ENCODE data around the gene PGM5. TPM values are rescaled to one million over a fixed set of nuclear protein-coding genes. Genes with fewer than 3 reads are reported as not detected.

Gene PGM5
- total RNA-seq, 1 donor from 2014 or later = not detected

DNA sequence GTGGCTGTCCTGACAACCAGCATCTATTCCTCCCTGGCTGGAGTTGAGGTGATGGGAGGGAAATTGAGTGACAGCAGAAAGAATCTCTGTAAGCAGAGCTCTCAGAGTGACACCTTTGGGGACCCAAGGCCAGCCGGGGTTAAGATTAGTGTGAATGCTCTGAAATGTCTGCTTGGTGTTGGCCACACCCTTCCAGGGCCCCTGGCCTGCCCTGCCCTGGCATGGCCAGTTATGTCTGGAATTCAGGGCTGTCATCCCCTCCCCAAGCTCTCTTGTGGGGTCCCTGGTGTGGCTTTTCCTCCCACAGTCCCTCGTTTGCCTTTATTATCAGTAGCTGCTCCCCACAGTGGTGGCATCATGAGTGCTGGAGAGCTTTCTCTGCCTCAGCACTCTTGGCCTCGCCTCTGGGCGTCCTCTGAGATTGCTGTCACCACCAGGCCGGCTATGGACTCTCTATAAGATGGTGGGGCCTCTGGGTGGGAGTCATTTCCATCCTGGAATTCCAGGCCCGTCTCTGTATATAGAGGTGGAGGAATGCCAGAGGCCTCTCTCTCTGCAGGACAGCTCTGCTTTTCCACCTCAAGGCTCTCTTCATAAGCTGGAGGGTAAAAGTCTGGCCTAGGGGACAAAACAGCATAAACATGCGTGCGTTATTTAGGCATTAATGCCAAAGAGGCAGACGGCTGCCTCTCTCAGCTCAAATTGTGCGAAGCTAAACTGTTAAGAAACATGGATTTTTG, 180.6 kb downstream of the PGM5 start:
- intact Hi-C loops (cut with micrococcal nuclease) = no loop called here

DNA sequence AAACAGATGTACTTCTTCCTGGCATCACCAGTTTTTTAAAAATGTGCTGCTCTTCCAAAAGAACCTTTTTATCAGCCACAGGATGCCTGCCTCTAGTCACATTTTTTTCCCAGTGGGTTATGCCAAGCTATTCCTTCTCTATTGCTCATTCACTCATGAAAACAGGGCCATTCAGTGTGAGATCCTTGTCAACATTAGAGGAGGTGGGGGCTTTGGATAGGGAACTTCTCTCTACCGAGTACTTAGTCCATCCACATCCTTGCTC, 181.1 kb downstream of the PGM5 start:
- intact Hi-C loops (cut with micrococcal nuclease) = no loop called here

DNA sequence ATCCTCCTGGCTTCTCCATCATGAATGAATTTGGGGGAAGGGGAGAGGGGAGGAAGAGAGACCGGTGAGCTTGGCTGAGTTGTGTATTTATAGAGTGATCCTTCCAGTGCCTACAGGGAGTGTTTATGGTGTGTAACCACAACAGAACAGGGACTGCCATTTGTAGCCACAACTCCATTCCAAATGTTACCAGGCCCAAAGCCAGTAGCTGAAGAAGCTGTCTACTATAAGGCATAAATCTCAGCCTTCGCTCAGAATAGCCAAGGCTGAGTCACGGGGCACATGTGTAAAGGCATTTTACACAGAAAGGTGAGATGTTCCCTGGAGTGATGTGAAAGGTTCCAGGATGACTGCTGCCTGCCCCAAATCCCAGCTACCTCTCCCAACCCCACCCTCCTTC, 181.8 kb downstream of the PGM5 start:
- intact Hi-C loops (cut with micrococcal nuclease) = no loop called here

DNA sequence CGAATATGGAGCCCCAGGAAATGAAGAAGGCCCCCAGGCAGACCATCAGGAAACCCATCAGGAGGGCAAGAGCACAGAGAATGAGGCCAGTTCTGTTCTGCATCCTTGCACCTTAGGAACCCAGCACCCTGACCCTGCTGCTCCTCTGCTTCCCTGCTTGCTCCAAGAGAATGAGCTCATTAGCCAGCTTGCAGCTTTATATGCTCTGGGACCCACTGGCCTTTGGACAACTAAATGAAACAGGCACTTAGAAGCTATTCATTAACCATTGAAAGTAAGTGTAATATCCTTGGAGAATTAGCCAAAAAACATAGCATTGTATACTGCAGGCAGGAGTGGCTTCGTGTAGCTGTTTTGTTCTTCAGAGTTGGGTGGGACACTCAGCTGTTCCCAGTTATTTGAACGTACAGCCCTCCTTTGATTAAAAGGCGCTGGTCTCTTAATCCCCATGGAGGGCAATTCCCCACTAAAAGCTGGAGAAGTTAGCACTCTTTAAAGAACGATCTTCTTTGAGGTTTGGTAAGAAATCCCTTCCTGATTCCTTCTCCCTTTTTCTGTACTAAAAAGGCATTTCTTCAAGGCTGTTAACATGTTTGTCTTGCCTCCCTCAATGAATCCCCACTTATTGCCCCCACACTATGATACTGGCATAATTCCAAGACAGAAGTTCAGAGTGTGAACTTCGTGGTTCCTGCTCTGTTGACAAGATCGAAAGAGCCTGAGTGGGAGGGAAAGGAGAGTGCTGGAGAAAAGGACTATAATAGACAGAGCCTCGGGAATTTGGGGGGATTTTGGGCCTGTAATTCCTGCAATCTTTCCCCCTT, 184.5 kb downstream of the PGM5 start, which contains the start of gene TMEM252:
Gene TMEM252, minus strand, starts transcription at position 172 of the 824 bp plus-strand sequence. Its CDS starts 69 bp downstream, at position 103.
- intact Hi-C loops (cut with micrococcal nuclease) = no loop called here

DNA sequence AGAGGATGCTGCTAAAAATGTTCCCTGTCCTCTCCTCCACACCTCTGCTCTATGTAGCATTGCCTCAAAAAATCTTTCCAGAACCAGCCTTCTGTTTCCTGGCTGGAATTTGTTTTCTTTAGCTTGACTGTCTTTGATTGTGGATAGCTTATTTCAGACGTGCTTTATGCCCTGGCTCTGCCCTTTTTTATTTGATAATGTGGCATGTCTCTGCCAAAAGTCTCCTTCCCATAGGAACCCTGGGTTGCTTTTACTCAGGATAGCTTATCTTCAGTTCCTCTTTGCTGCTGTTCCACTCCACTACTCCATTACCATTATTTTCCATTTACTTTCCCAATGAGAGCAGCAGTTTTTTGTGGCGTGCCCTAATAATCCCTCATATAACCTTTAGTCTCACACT, 185.2 kb downstream of the PGM5 start:
- intact Hi-C loops (cut with micrococcal nuclease) = no loop called here

DNA sequence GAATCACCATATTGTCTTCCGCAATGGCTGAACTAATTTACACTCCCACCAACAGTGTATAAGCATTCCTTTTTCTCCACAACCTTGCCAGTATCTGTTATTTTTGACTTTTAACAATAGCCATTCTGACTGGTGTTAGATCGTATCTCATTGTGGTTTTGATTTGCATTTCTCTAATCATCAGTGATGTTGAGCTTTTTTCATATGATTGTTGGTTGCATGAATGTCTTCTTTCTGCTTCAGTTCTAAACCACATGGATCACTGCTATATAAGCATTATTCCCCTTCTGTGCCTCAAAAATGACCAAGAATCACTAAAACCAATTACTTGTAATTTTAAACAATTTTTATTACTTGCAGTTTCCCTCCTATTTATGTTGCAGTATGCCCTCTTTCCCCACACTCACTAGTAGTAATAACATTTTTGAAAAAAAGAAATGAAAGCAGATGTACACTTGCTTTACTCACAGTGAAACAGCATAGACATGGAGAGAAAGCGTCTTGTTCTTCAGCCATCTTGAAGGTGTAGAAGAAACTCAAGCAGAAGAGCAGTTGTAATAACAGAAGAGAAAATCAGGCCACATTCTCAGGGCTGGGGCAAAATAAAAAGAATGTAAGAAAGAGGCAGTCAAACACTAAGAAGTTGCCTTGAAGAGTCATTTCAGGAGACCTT, 188.8 kb downstream of the PGM5 start:
- intact Hi-C loops (cut with micrococcal nuclease) = no loop called here

DNA sequence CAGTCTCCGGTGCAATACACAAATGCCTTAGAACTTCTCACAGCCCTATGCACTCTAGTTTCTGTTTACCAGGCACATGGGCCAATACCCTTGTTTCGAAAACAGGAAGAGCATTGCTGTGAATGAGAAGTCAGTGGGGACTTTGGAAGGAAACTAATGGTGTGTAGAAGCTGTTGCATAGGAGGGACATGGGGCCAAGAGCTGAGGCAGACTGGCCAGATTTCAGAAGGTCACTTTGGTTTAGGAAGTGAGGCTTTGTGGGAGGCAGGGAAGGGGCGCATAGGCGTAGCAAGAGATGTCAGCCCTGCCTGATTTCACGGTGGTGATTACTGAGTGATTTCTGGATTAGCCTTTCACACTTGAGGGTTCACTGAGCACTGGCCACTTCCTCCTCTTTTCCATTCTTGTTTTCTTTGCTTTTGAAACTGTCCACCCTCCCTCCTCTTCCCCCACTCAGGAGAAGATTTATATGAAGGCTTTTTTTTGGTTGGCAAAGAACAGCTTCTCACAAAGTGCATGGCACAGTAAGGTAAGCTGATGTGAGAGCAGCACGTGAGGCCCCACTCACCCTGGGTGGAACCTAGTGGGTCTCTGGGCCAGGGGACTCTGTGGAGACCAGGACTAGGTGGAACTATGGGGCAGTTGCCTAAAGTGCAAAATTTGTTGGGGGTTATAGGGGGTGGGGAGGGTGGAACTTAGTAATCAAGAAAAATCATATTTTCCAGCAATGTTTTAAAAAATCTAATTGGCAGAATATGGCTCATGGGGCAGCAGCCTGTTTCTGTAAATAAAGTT, 190.4 kb downstream of the PGM5 start:
- intact Hi-C loops (cut with micrococcal nuclease) = no loop called here

DNA sequence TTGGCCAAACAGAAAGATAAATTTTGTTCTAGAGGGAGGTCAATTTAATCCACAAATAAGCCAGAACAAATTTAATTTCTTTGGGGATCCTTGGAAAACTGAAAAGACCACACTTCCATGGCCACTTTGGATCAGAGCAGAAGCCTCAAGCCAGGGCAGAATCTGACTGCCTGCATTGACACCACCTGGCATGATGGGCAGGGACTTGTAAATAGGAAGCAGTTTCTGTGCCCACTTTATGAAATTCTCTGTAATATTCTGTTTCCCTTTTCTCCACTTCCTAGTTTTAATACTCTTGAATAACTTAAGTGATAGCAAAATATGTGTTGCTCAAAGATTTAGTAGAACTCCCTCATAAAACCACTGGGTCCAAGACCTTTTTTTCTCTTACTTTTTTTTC, 191.0 kb downstream of the PGM5 start:
- intact Hi-C loops (cut with micrococcal nuclease) = no loop called here

DNA sequence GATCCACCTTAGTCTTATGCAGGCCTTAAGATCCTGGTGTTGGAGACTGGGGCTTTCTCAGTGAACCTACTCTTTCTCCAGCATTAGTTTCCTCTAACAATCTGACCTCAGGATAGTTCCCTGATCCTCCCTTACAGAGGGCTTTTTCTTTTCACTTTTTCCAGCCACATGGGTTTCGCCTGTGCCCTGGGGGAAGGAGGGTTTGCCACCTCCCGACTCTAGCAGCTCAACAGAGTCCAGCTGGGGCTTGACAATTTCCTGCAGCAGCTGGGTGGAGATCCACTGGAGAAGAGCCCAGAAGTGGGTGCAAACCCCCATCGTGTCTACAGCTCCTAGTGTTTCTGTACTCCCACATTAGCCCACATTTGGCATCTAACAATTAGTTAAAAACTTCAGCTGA, 191.8 kb downstream of the PGM5 start:
- intact Hi-C loops (cut with micrococcal nuclease) = no loop called here

DNA sequence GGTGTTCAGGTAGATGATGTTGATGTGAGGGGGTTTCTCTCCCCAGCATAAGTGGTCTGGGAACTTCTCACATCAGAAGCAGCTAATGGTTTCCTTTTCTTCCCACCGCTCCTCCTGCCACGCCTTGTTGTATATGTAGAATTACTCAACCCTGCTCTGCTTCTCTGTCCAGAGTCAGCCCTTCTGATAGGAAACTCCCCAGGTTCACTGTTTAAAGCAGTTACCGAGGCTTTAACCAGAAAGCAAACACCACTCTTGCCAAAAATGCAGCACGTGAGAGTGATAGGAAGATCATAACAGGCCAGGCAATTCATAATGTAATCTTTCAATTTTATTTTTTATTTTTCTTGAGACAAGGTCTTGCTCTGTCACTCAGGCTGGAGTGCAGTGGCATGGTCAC, 194.8 kb downstream of the PGM5 start:
- intact Hi-C loops (cut with micrococcal nuclease) = no loop called here

DNA sequence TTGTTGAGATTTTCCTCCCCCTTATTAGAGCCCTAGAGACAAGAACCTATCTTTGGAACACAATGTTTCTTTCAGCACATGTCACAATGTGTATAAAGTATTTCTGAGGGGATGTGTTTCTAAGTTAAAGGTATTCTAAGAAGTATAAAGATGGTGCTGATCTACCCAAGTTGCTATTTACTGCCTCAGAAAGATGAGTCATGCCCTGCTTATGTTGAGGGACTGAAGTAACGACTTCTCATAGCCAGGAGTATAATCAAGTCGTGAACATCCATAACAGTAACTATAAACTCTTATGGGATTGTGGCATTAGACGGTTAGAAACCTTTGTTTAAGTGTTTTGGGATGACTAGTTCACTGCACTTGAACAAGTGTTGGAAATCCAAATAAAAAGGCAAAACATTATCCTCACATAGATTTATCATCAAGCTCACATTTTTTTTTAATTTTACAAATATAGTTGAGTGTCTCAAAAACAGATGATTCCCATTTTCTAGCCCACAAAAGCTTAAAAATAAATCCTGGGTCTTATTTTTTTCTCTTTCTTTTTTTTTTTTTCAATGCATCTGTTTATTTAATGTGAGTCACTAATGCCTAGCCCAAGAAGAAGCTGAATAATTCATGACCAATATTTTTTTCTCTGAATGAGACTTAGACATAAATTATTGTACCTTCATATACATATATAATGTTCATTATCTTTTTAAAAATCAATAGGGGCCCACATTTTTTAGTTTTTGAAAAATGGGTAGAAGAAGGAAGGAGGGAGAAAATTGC, 196.5 kb downstream of the PGM5 start:
- intact Hi-C loops (cut with micrococcal nuclease) = no loop called here

DNA sequence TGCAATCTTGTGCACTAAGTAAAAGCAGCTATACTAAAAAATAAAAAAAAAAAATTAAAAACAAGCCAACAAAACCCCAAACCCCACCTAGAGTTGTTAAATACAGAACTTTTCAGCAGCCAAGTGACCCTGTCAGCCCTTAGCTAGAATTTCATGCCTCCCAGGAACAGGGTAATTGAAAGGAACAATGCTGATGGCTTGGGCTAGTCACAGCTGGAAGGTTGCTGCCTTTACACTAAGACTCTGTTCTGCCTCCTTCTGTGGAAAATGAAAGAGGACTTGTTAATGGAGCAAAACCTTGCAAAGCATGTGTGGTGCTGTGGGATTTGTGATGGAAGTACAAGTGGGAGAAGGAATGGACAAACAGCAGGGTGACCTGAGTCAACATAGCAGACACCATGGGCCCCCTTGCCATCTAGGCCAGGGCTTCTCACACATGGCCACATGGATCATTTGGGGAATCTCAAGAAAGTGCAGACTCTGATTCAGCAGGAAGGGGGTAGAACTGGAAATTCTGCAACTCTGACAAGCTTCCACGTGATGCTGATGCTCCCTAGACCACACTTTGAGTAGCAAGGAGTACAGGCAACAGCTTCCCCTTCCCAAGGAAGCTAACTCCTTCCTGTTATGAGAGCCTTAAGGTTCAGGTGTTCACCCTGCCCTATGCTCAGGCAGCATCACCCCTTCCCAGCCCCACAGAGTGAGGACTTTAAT, 199.2 kb downstream of the PGM5 start:
- intact Hi-C loops (cut with micrococcal nuclease) = no loop called here

DNA sequence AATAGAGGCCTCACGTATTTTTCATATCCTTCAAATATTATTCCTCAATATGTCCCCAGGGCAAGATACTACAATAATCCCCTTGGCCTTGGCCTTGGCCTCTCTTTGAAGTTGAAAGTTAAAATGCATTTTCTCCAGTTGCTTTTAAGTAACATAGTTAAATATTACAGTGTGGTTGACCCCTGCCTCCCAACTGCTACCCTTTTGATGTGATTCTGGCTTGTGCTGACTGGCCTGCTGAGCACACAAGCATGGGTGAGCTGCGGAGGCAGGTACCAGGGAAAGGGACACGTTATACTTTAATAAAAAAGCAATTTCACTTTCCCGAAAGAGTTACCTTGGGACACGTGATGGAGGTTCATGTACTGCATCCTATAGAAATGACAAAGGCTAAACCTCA, 202.1 kb downstream of the PGM5 start:
- intact Hi-C loops (cut with micrococcal nuclease) = no loop called here

DNA sequence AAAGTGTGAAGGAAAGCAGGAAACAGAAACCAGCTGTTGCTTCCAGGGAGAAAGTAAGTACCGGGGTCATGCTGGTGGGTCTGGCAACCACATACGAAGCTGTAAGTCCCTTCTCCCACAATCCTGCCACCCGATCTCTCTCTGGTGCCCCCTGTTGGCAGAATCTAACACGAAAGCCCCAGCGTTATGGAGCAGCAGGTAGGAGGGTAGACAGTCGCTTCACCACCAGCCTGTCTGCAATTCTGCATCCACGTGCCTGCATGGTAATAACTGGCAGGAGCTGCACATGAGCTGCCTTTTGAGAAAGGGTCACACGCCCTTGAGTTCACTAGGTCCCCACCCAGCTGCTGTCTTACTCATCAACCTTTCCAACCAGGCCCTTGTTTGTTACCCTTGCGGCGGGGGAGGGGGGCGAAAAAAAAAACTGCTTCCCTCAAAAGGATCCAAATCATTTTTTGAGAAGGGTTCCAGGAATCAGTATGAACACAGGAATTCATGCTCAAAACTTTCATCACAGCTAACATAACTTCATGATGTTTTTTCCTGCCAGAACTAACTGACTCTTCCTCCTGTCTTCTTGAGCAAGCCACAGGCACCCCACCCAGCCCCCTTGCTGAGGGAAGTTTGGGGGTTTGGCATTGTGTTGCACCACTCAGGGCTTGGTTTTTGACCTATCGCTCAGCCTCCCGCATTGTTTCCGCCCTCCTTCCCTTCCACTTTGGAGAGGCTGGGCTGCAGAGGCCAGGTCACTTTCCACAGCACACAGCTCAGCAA, 203.8 kb downstream of the PGM5 start:
- intact Hi-C loops (cut with micrococcal nuclease) = no loop called here

DNA sequence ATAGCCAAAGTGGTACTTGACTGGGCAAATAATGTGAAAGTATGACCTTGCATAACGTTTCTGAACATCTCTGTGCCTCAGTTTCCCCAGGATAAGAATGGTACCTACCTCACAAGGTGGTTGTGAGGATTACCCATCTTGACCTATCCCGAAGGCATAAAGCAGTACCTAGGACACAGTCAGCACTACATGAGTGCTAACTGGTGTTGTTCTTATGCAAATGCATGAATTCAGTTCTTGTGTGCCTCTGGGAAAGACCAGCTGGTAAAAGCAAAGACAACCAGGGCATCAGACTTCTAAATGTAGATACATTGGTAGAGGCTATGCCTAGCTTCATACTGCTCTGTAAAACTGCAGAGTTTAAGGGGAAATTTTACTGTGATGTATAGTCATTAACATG, 206.1 kb downstream of the PGM5 start:
- intact Hi-C loops (cut with micrococcal nuclease) = no loop called here

DNA sequence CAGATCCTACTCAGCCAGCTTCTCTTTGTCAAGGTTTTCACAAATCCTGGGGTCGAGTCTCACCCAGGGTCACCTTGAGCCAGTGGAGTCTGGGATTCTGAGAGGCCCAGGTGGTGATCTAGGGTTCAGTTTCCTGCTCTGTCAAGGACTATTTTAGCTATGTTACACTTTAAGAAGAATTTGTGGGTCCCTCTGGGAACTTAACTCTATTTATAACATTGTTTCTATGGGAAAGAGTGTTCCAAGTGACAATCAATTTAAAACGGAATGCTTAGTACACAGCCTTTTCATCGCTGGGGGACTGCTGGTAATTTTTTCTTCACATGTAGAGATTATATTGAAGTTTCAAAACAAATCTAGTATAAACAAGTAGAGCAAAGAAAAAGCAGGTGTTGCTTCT, 211.2 kb downstream of the PGM5 start:
- intact Hi-C loops (cut with micrococcal nuclease) = no loop called here

DNA sequence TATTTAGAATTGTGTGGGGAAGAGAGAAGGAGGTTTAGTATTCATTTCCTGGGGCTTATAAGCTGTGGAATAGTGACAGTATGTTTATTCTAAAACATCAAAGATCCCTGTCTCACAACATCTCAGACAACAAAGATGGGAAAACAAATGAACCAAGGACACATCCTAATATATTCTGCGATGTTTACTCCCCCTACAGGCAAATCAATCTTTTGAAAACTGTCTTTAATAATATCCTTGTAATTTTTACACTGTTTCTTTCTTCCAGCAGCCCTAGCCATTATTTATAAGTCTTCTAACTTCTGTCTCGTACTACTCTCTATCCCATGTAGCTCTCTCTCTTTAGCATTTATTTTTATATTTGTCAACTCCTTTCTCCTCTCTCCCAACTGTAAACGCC, 217.7 kb downstream of the PGM5 start:
- intact Hi-C loops (cut with micrococcal nuclease) = no loop called here

DNA sequence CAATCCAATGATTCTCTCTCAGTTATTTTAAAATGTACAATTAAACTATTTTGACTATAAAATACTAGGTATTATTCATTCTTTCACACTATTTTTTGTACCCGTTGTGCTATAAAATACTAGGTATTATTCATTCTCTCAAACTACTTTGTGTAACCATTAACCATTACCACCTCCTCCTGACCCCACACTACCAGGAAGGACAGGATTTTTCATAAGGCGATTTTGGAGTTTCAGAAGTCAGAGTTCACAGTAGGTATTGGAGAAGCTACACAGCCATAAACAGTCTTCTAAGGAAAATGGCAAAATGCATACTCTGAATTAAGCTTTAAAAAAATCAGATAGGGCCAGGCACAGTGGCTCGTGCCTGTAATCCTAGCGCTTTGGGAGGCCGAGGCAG, 219.4 kb downstream of the PGM5 start:
- intact Hi-C loops (cut with micrococcal nuclease) = no loop called here

DNA sequence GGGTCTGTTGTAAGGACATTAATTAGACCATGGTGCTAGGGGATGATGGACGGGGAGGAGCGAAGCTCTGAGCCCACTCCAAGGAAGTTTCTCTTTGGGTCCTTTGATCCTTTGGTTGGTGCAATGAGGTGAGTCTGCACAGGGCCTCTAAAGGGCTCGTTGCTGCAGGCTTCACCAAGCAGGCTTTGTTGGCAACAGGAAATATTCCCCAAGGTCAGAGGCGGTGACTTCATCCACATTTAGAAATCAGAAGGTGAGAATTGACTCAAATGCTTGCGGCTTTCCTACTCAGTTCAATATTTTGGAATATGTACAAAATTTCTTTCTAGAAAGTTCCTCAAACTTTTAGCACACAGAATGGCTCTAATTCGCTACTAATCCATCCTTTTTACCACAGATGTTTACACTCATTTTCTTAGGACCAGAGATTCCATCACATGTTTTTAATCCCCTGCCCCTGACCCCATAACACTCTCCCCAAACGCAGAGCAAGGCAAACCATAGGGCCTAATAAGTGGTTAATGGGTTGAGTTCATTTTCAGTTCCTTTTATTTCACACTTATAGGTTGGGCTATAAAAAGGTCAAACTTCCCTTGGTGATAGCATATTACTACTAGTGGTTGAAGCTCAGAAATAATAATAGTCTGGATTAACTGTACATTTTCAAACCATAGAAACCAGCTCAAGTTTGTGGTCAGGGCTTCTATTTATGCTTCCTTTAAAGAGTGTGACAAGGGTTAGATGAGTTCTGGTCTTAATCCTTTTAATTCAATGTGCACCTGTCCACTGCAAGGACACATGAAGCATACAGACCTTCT, 221.6 kb downstream of the PGM5 start:
- intact Hi-C loops (cut with micrococcal nuclease) = no loop called here
